GM21529 (cell line): Measurements from ENCODE around the gene UBE4A.
A peak's percentile ranks its signal among the peaks of the same experiment; 100 is the strongest.

Source experiments
- ATAC-seq: cut with Tn5 transposase; IDR thresholded peaks from one replicate; pipeline ENCODE4 v1.9.1; 2021; ENCODE audit not compliant: unreplicated experiment

UBE4A gene

GRCh38 chr11:118359295-118359958 is at the start of gene UBE4A:
Gene UBE4A (plus strand): TSS chr11:118359600. CDS start chr11:118365081, 5,481 bp downstream.
- peak; percentile 96 for ATAC-seq

- ATAC-seq: no peak
Measured at GRCh38 chr11:118310271-118310670, 49.1 kb upstream of the UBE4A start.

GRCh38 chr11:118310781-118311485 is 48.5 kb upstream of the UBE4A start:
- ATAC-seq: no peak

GRCh38 chr11:118311518-118311917 is 47.9 kb upstream of the UBE4A start:
- no peak for ATAC-seq

- no peak for ATAC-seq
Measured at GRCh38 chr11:118312328-118312727, 47.1 kb upstream of the UBE4A start.

GRCh38 chr11:118313242-118313641 is 46.2 kb upstream of the UBE4A start:
- ATAC-seq: no peak

GRCh38 chr11:118314988-118315411 is 44.4 kb upstream of the UBE4A start:
- no peak for ATAC-seq

GRCh38 chr11:118318124-118318523 is 41.3 kb upstream of the UBE4A start:
- ATAC-seq: no peak

GRCh38 chr11:118318581-118319336 is 40.6 kb upstream of the UBE4A start:
- no peak for ATAC-seq

- ATAC-seq: no peak
Measured at GRCh38 chr11:118319337-118319707, 40.1 kb upstream of the UBE4A start.

- no peak for ATAC-seq
Measured at GRCh38 chr11:118320515-118320914, 38.9 kb upstream of the UBE4A start.

GRCh38 chr11:118321386-118322082 is 37.9 kb upstream of the UBE4A start:
- no peak for ATAC-seq

GRCh38 chr11:118322721-118323120 is 36.7 kb upstream of the UBE4A start:
- ATAC-seq: no peak

GRCh38 chr11:118325283-118325682 is 34.1 kb upstream of the UBE4A start:
- no peak for ATAC-seq

GRCh38 chr11:118328745-118329144 is 30.7 kb upstream of the UBE4A start:
- ATAC-seq: no peak

GRCh38 chr11:118334745-118335144 is 24.7 kb upstream of the UBE4A start:
- no peak for ATAC-seq

GRCh38 chr11:118338637-118339061 is 20.8 kb upstream of the UBE4A start:
- ATAC-seq: no peak

GRCh38 chr11:118339281-118339961 is 20.0 kb upstream of the UBE4A start:
- no peak for ATAC-seq

- ATAC-seq: no peak
Measured at GRCh38 chr11:118340449-118340848, 19.0 kb upstream of the UBE4A start.

GRCh38 chr11:118341261-118341660 is 18.1 kb upstream of the UBE4A start:
- no peak for ATAC-seq
